GM18861 (cell line): ENCODE measurements around the gene CASK.
A peak's percentile ranks its signal among the peaks of the same experiment; 100 is the strongest.
"Not testable (repeated sequence)": the region's sequence is repeated elsewhere in the genome, so short reads cannot be mapped to it uniquely, and the experiment has no call there.

Experiments used
- ATAC-seq: cut with Tn5 transposase; IDR thresholded peaks from one replicate; pipeline ENCODE4 v1.9.1; 2021; ENCODE audit not compliant: unreplicated experiment

CASK gene

DNA sequence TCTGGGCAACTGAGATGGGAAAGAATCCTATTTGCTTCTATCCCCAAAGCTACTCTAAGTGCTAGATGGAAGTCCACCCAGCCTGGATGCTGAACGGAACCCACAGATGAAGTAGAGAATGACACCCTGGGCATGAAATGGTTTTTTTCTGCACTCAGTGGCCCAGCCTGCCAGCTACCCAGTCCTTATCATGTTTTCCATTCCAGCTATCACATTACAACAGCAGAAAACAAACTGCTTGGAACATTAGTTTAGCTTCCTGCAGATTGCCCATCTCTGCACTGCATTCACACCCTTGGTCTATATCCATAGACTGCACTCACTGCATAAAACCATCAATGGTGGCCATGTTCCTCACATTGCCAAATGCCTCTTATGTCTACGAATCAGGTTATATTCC lies 397.1 kb downstream of the CASK start:
- no peak for ATAC-seq

DNA sequence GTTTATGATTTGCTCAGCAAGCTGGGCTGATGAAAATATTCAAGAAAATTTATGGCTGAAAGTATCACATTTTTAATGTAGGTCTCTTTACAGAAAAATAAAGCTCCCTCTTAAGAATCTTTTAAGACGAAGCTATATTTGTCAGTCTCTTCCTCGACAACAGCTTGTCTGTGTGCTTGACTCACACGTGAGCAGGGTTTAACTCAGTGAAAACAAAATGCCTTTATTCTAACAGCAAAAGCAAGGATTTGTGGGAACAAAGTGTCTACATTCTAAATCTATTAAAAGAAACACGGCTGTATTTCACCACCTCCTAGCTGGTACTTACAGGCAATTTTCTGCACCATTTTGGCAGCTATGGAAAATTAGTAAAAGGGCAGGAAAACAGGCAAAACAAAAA lies 400.7 kb downstream of the CASK start:
- no peak for ATAC-seq

DNA sequence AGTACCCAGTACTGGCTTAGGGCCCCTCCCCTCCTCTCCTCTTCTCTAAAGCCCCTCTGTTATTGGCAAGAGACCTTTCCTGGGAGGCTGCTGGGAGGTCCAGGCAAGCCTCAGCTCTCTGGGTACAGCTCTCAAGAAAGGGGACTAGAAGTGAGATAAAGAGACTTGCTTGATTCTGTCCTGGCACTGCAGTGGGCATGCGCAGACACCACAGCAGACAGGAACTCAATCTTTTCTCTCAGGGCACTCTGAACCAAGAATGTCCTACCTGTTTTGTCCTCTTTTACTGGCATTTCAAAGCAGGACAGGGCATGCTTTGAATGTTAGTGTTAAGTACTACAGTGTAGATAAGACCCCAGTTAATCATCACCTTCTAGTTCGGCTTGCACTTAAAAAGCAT lies 401.3 kb downstream of the CASK start:
- no peak for ATAC-seq

DNA sequence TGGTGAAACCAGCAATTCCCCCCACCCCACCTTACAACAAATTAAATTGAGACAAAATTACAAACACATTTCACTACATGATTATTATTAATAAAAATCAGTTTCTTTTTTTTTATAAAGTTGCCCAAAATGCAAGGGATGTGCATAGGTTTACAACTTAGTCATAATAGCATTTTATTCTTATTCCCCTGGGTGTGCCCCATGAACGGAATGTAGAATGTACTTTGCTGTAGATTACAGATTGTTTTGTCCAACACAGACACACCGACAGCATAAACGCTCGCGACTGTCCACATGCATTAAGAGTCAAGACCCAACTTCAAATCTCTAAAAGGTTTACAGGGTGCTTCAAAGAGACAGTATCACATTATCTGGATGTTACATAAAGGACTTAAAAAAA lies 403.9 kb downstream of the CASK start:
- ATAC-seq = no peak

DNA sequence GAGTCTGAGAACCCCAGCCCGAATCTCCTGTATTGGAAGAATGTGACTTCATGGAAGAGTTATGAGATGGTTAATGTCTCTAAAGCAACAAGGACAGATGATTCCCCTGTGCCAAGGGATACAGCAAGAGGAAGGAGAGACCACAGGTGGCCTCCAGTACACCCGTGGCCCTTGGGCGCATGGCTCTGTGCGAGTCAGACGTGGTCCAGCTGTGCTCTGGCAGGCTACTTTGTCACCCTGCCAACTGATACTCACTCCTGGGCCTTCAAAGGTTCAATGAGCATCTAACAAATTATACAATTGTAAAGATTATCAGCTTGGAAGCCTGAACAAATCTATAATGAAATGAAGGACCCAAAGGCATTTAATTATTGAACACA lies 404.5 kb downstream of the CASK start:
- ATAC-seq = no peak

DNA sequence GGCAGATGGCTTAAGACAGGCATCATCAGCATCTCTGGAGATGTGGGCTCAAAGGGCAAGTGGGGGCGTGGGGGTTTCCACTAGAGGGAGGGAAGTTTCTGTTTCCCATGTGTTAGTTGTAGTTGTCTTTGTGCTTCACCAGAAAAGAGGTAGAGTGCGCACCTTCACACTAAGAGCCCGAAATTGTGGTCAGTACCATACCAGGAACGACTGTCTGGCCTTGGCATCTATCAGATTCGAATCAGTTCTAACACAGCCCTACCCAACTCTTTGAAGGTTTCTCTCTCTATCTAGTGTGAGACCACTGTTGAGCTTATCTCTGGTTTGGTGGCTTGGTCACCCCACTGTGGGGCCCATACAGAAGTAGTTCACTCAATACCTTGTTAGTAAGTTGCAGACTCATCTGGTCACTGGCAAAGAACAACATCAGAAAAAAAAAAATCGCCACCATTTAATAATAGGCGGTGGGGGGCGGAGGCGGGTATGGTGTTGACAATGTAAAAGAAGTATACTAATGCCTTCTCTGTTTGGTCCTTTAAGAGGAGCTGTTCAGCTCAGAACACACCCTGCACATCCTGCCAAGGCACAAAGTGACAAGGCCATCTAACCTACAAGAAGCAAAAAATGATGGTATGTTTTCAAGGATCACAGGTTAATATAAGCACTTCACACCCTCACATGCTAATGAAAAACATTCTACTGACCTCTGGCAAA lies 405.1 kb downstream of the CASK start:
- ATAC-seq = no peak

DNA sequence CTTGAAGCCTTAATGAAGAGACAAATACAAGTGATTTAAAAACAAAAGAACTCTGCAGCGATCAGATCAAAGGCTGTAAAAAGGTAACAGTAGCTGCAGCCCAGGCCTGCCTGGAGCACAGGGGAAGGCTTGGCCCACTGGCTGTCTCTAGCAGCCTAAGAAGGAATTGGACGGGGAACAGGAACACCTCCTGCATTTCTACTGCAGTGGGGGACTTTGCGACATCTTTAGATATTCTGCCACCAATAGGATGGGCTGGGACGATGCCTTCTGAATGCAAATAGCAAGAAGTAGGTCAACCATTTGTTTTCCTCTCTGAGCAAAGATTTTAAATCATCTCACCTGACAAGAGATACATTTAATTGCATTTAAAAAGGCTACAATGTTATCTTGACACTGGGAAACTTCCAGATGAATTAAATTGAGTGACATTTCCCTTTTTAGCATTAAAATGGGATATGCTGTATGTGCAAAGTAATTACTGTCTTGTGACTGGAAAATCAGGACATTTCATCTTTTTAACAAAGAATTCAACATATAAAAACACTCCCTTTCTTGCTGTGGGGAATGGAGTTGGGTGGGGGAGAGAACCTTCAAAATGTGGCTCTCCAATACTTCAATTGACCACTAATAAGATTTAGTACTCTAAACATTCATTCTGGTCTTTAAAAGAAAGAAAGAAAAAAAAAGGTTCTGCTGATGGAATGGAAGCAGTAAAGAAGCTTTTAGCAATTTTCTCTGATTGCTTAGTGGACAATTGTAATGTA lies 406.2 kb downstream of the CASK start:
- no peak for ATAC-seq

DNA sequence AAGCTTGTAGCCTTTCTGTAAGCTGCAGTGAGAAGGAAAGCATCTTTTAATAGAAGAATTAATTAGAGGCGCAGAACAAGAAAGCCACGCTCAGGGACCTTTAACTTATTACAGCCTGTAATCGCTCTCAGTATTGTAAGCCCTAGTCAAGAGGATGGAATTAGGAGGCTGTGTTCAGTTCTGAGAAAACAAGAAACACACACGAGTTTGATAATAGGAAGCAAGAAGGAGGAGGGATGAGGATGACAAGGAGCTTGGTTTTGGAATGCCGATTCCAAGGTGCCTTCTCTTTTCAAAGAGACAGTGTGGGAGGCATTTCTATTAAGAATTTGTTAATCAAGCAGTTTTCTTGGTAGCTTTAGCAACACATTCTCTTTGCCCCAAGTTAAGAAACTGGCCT lies 406.9 kb downstream of the CASK start:
- no peak for ATAC-seq

DNA sequence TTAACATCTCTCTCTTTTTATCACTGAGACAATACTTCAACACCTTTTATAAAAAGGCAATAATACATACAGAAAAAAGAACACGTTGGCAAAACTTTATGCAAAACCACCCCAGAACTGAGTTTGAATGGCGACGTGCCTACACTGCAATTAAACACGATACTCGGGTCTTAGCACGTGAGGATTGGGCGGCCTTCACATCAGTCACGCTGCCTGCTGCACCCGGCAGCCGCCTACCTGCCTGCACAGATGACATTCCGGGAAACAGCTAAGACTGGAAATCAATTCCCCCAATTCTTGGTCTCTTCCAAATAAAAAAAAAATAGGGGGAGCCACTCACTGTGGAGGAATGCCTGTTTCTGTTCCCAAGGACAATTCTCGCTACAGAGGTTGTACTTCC lies 408.0 kb downstream of the CASK start:
- no peak for ATAC-seq

DNA sequence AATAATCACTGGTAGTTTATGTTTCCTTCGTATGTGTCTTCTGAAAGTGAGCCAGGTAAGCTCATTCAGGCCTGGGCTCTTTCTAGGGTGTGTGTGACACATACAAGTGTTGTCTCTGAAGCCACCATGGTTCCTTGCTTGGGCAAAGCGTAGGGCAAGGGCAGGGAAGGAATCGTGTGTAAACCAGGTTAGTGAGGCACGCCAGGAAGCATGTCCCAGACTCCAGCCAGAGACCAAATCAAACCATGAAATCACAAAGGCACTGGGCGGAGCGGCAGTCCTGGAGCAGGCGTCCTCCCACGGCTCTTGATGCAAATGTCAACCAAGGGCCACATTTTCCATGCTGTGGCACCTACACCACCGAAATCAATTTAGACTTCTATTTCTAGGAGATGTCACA lies 409.2 kb downstream of the CASK start:
- no peak for ATAC-seq

DNA sequence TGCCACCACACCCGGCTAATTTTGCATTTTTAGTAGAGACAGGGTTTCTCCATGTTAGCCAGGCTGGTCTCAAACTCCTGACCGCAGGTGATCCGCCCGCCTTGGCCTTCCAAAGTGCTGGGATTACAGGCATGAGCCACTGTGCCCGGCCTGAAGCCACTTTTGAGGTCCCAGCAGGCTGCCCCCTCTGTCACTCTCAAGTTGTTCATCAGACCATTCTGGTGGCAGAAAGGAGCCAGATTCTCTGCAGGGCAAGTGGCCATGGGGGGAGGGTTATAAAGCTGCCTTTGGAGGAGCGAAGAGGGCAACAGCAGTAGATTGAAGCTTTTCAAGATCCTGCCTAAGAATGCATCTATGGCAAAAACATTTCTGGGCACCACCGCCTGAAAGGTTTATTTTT lies 410.5 kb downstream of the CASK start:
- ATAC-seq = not testable (repeated sequence)

DNA sequence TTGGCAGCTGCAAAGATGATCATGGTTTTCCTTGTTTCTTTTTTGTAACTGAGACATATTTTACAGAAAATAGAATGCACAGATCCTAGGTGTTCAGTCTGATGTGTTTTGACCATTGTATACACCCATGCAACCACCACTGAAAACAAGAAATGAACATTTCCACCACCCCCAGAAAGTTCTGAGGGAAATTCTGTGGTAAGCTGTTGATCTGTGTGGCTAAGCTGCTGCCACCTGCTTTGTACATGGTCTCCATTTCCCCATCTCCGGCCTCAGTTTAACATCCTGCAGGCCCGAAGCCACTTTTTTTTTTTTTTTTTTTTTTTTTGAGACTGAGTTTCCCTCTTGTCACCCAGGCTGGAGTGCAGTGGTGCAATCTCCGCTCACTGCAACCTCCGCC lies 411.0 kb downstream of the CASK start:
- ATAC-seq = peak; percentile 78

DNA sequence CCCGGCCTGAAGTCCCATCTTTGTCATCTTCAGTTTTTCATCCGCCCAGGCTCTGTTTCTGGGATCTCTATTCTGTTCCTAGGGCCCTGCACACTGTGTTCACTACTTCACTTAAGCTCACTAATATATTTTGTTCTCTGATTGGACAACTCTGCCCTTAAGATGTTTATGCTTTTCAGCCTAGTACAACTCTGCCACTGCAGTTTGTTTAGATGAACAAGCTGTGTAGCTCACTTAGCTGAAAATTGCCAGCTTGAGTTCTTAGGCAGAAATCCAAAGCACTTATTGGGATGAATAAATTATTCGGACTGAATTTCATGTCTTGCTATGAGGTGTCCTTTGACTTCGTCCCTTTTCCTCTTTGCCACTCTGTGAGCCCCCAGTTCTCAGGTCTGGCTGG lies 415.4 kb downstream of the CASK start:
- ATAC-seq = no peak

DNA sequence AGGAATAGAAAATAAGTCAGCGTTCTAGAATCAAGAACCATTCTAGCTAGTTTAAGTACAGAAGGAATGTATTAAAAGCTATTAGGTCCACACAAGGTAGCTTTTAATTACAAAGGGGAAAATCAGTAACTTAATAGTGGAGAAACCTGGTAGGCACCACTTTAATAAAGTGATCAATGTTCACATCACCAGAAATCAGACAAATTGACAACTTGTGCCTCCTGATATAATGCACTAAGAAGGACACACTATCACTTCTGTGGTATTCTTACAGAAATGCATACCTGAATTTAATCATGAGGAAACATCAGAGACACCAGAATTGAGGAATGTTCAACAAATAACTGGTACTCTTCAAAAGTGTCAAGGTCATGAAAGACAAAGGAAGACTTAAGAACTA lies 421.4 kb downstream of the CASK start:
- no peak for ATAC-seq

DNA sequence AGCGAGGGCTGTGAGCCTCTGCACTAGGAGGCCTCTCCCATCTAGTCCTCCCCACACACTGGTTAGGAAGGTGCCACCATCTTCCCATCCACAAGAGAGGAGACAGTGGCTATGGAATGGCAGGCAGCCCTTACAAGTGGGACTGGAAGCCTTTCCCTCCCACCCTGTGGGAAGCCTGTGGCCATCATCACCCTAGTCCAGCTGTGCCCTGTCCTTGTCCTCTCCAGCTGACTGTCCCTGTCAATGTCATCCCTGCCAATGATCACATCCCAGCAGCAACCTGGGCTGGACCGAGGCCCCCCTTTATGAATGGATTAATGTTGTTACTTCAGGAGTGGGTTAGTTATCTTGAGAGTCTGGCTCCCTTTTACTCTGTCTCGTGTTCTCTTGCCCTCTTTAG lies 423.4 kb downstream of the CASK start:
- no peak for ATAC-seq

DNA sequence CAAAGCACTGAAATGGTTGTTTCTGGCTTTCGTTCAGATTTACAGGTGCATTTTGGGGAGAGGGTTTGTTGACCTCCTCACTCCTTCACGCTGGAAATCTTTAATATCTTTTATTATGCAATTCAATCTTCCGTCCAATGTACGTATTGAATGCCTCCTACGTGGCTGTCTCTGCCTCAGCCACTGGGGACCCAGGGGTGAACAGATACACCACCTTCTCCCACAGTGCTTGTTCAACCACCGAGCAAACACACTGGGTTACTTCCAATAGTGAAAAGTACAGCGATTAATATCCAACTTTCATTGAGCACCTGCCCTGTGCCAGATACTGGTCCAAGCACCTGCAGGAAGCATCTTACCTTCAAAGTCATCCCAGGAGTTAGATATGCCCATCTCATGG lies 424.2 kb downstream of the CASK start:
- no peak for ATAC-seq

DNA sequence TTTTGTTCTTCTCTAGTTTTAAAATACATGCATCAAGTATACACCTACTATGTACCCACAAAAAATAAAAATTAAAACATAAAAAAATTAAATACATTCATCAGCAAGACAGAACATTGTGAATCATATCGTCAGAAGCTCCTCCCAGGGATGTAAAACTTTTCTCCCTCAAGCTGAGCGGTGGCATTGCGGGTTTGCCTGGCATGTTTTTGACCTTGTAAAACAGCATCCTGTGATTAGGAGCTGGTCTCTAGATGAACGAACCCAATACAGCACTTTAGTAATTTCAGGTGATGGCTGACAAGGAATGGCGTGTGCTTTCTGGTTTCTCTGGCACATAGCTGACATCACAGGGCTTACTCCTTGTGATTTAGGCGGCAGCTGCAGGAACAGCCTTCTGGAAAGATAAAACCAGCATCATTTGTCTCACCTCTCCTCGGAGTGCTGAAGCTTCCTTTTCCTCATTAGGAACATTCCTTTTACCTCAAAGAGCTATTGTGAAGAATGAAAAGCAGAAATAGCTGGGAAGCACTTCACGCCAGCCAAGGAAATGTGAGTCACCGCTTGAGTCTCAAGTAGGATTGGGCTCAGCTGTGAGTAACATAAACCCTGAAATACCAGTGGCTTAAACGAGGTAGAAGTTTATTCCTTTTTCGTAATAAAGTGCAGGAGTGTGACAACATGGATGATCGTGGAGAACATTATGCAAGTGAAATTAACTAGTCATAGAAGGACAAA lies 431.9 kb downstream of the CASK start:
- no peak for ATAC-seq

DNA sequence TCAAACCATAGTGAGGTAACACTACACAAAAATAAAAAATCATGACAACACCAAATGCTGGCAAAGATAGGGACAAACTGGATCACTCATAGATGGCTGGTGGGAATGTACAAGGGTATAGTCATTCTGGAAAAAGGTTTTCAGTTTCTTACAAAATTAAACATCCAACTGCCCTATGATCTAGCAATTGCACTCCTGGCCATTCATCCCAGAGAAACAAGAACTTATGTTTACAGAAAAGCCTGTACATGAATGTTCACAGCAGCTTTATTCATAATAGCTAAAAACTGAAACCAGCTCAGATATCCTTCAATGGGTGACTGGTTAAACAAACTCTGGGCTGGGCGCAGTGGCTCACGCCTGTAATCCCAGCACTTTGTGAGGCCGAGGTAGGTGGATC lies 432.9 kb downstream of the CASK start:
- ATAC-seq = no peak

DNA sequence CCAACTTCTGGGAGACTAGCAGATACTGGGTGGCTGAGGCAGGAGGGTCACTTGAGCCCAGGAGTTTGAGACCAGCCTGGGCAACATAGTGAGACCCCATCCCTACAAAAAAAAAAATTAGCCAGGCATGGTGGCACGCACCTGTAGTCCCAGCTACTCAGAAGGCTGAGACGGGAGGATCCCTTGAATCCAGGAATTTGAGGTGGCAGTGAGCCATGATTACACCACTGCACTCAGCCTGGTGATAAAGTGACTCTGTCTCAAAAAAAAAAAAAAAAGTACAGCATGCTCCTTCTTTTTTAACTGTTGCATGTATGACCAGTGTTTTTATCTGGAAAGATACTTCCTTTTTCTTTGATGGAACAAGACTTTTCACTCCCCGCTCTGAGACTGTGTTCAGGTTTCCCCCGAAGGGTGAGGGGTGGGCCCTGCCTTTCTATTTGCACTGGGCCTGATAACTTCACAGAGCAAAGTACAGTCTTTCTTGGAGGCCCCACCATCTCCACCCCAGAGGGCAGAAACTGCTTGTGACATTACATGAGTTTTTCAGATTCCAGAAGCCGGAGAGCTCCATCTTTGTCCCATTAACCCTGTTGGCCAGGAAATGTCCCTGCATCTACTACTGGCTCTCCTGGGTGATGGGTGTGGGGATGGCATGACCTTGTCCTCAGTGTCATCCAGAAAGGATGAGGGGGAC lies 441.1 kb downstream of the CASK start:
- ATAC-seq = no peak

DNA sequence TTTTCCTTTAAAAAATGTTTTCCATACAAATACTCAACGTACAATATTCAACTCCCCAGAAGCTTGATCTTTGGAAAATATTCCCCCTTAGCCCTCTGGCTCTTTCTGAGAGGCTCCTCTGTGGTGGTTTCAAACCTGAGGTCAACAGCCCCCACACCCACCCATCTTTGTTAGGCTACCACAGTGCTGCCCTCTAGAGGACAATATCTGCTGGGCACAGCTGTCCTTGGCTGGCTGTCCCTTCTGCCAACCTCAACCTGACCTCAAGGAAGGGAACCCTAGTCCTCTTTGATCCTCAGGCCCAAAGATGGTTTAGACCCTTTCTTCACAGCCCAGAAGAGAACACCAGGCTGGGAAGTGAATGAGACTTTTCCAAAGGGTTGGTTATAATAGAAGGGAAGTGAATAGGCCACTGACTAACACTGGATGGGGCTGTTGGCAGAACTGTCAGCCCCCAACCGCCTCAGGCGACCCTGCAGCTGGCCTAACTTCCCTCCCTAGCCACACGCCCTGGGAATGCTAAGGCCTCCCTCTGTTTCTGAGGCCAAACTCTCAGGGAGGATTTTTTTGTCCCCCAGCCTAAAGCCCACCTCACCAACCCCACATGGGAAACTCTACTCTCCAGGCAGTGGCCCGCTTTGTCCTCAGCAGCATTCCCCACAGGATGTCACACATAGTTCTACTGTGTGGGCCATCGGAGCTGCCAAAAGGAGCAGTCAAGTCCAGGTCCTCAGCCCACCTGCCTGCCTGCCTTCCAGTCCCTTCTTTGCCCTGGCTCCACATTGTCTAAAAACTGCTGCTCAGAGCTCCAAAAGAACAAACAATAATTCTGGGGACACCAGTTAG lies 441.9 kb downstream of the CASK start:
- no peak for ATAC-seq
